ENCODE results near the gene PRKN.

Gene PRKN

DNA sequence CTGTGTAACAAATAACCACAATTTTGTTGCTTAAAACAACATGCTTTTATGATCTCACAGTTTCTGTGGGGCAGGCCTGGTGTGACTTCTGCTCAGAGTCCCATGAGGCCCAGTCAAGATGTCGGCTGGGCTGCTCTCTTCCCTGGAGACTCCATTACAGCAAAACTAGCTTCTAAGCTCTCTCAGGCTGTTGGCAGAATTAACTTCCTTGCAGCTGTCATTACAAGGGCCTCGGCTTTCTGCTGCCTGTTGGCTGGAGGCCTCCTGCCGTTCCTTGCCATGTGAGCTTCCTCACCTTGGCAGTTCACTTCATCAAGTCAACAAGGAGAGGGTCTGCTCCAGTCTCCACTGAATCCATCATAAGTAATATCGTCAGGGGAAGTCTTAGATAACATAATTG is 659.2 kb downstream of the PRKN start:
- TF ChIP-seq, protein P1, sequence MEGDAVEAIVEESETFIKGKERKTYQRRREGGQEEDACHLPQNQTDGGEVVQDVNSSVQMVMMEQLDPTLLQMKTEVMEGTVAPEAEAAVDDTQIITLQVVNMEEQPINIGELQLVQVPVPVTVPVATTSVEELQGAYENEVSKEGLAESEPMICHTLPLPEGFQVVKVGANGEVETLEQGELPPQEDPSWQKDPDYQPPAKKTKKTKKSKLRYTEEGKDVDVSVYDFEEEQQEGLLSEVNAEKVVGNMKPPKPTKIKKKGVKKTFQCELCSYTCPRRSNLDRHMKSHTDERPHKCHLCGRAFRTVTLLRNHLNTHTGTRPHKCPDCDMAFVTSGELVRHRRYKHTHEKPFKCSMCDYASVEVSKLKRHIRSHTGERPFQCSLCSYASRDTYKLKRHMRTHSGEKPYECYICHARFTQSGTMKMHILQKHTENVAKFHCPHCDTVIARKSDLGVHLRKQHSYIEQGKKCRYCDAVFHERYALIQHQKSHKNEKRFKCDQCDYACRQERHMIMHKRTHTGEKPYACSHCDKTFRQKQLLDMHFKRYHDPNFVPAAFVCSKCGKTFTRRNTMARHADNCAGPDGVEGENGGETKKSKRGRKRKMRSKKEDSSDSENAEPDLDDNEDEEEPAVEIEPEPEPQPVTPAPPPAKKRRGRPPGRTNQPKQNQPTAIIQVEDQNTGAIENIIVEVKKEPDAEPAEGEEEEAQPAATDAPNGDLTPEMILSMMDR (IDR thresholded peaks at IDR 0.05; ENCODE audit: low read depth, low read length, missing control alignments), result no peak
- no peak overlapping the region for H3K4me3 ChIP-seq (ENCODE audit: low read depth, low read length)
- DNase-seq (ENCODE audit: low read depth), result no peak

DNA sequence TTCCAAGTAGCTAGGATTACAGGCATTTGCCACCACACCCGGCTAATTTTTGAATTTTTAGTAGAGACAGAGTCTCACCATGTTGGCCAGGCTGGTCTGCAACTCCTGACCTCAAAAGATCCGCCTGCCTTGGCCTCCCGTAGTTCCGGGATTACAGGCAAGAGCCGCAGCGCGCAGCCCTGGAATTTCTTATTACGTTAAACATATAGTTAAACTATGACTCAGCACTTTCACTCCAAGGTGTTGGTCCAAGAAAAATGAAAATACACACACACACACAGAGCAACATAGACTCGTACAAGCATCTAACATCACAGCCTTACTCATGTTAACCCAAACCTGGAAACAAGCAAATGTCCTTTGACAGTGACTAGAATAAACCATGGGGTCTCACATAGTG is 663.9 kb downstream of the PRKN start:
- no peak overlapping the region for H3K4me3 ChIP-seq (ENCODE audit: low read depth, low read length)
- no peak for DNase-seq (ENCODE audit: low read depth)
- TF ChIP-seq, protein P1 (IDR thresholded peaks at IDR 0.05; ENCODE audit: low read depth, low read length, missing control alignments), result no peak

DNA sequence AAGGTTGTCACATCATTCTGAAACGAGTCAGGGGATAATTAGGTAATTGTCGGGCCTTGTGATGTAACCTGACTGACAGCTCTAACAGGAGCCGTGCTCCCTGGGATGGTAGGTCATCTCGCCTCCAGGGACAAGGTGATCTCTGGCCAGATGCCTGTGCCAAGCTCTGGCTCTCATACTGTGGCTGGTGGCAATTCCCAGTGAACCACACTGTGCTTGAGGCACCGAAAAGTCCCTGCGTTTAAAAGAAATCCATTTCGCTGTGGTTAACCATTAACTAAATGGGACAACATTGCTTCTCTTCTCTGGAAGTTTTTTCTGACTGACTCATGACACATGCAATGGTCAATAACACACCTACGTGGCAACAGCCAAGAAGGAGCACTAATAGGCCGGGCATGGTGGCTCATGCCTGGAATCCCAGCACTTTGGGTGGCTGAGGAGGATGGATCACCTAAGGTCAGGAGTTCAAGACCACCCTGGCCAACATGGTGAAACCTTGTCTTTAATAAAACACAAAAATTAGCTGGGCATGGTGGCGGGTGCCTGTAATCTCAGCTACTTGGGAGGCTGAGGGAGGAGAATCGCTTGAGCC is 669.2 kb downstream of the PRKN start:
- DNase-seq (ENCODE audit: low read depth), result no peak
- TF ChIP-seq, protein P1 (IDR thresholded peaks at IDR 0.05; ENCODE audit: low read depth, low read length, missing control alignments), result no peak
- no peak overlapping the region for H3K4me3 ChIP-seq (ENCODE audit: low read depth, low read length)

- no peak for DNase-seq (ENCODE audit: low read depth)
- H3K4me3 ChIP-seq (ENCODE audit: low read depth, low read length), result no peak overlapping the region
- TF ChIP-seq, protein P1 (IDR thresholded peaks at IDR 0.05; ENCODE audit: low read depth, low read length, missing control alignments), result no peak
Observed at GRCh38 chr6:162056745-162057144, 670.8 kb downstream of the PRKN start.

DNA sequence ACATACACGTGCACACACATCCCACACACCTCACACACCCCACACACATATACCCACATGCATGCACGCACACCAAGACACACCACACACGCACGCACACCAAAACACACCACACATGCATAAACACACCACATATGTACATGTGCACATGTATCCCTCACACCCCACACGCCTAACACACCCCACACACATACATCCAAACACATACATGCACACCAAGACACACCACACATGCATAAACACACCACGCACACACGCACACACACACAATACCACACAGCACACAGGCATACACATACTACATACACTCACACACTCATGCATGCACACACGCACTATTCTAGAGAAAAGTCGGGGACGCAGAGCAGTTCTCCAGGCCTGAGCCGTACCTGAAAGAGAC is 671.5 kb downstream of the PRKN start:
- TF ChIP-seq, protein P1 (IDR thresholded peaks at IDR 0.05; ENCODE audit: low read depth, low read length, missing control alignments), result no peak
- DNase-seq (ENCODE audit: low read depth), result no peak
- H3K4me3 ChIP-seq (ENCODE audit: low read depth, low read length), result no peak overlapping the region

DNA sequence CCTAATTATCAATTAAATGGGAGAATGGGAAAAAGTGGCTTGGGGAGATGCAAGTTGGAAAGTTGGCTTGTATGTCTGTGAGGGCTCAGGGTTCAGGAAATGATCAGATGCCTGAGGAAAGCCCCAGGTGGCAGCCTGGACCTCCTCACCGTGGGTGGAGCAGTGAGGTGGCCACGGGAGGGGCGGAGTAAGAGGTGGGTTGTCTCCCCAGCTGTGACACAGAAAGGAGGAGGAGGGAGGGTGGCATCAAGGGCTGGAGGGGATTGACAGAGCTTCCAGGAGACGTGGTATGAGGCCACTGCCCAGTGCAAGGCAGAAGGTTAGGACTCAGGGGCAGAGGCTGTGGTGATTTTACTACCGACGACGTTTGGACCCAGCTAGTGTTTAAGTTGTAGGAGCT is 672.2 kb downstream of the PRKN start:
- H3K4me3 ChIP-seq (ENCODE audit: low read depth, low read length), result no peak overlapping the region
- no peak for DNase-seq (ENCODE audit: low read depth)
- TF ChIP-seq, protein P1 (IDR thresholded peaks at IDR 0.05; ENCODE audit: low read depth, low read length, missing control alignments), result no peak

GRCh38 chr6:162053084-162053483 is 674.5 kb downstream of the PRKN start:
- TF ChIP-seq, protein P1 (IDR thresholded peaks at IDR 0.05; ENCODE audit: low read depth, low read length, missing control alignments), result no peak
- DNase-seq (ENCODE audit: low read depth), result no peak
- no peak overlapping the region for H3K4me3 ChIP-seq (ENCODE audit: low read depth, low read length)

Data from GM12864 (cell line).